WTC11 (cell line): ENCODE results near the gene OSBPL7. TPM values are rescaled to one million over a fixed set of nuclear protein-coding genes. Genes with fewer than 3 reads are reported as not detected.

Experiments
- ATAC-seq: fragments of 200-7000 bp; cut with Tn5 transposase; 2 replicates; pipeline ENCODE4 v1.10.0; 2021; ENCODE audit warnings: mild to moderate bottlenecking, moderate library complexity
- CTCF ChIA-PET: fragments of 300-600 bp; sonication (Branson Sonifier 250); formaldehyde crosslinking; loops from one replicate; lab custom pipeline; 2021; ENCODE audit warnings: antibody characterized with exemption; lab: Charles Lee
- POLR2A ChIA-PET: fragments of 350-600 bp; sonication (Branson Sonifier 250); formaldehyde crosslinking; loops from one replicate; lab custom pipeline; 2021; ENCODE audit warnings: antibody characterized with exemption; lab: Charles Lee
- DNase-seq: peaks from one replicate; pipeline ENCODE4 v3.0.0; 2021; ENCODE audit warnings: low spot score
- H3K27ac Mint-ChIP-seq: 2 replicates; pipeline ENCODE4 v1.8.0; 2021; ENCODE audit warnings: mixed read lengths
- H3K27me3 Mint-ChIP-seq: 2 replicates; pipeline ENCODE4 v1.8.0; 2021; ENCODE audit warnings: low read depth, mild to moderate bottlenecking, moderate library complexity, mixed read lengths
- H3K36me3 Mint-ChIP-seq: 2 replicates; pipeline ENCODE4 v1.8.0; 2021; ENCODE audit warnings: mixed read lengths
- H3K4me1 Mint-ChIP-seq: 2 replicates; pipeline ENCODE4 v1.8.0; 2022; ENCODE audit warnings: mixed read lengths
- H3K4me3 Mint-ChIP-seq: 2 replicates; pipeline ENCODE4 v1.8.0; 2021; ENCODE audit warnings: mild to moderate bottlenecking, moderate library complexity, mixed read lengths
- H3K9me3 Mint-ChIP-seq: 2 replicates; pipeline ENCODE4 v1.8.0; 2021; ENCODE audit warnings: mixed read lengths
- CREM ChIP-seq: sonication (generic); formaldehyde crosslinking; IDR thresholded peaks from 2 replicates; pipeline ENCODE4 v1.8.1; 2022; ENCODE audit warnings: mild to moderate bottlenecking, missing genetic modification reagents, moderate library complexity
- CTCF ChIP-seq: fragments of 200-600 bp; IDR thresholded peaks from 2 replicates; pipeline ENCODE4 v1.8.0; 2022; ENCODE audit warnings: antibody characterized with exemption
- ESRRA ChIP-seq: sonication (generic); formaldehyde crosslinking; IDR thresholded peaks from 2 replicates; pipeline ENCODE4 v1.8.1; 2022; ENCODE audit warnings: mild to moderate bottlenecking, missing genetic modification reagents, borderline replicate concordance
- FOXJ3 ChIP-seq: sonication (generic); formaldehyde crosslinking; IDR thresholded peaks from 2 replicates; pipeline ENCODE4 v1.9.0; 2021; ENCODE audit warnings: missing genetic modification reagents, mild to moderate bottlenecking, borderline replicate concordance
- FOXK1 ChIP-seq: sonication (generic); formaldehyde crosslinking; IDR thresholded peaks from 2 replicates; pipeline ENCODE4 v1.8.0; 2022; ENCODE audit warnings: mild to moderate bottlenecking, moderate library complexity, missing genetic modification reagents
- MAX ChIP-seq: sonication (generic); formaldehyde crosslinking; IDR thresholded peaks from 2 replicates; pipeline ENCODE4 v1.8.0; 2022; ENCODE audit warnings: mild to moderate bottlenecking, missing genetic modification reagents
- MXD4 ChIP-seq: fragments of 250-450 bp; sonication (Bioruptor Pico); IDR thresholded peaks from 2 replicates; pipeline ENCODE4 v1.8.0; 2021; ENCODE audit warnings: mild to moderate bottlenecking, moderate library complexity, borderline replicate concordance
- MYBL2 ChIP-seq: sonication (generic); formaldehyde crosslinking; IDR thresholded peaks from 2 replicates; pipeline ENCODE4 v1.8.1; 2023; ENCODE audit warnings: mild to moderate bottlenecking, moderate library complexity, missing genetic modification reagents
- NR1H2 ChIP-seq: sonication (generic); formaldehyde crosslinking; IDR thresholded peaks from 2 replicates; pipeline ENCODE4 v1.9.0; 2021; ENCODE audit warnings: mild to moderate bottlenecking, moderate library complexity, missing genetic modification reagents
- SMAD3 ChIP-seq: sonication (generic); formaldehyde crosslinking; IDR thresholded peaks from 2 replicates; pipeline ENCODE4 v1.8.0; 2022; ENCODE audit warnings: missing genetic modification reagents, mild to moderate bottlenecking, borderline replicate concordance
- TP53 ChIP-seq: sonication (generic); formaldehyde crosslinking; IDR thresholded peaks from 2 replicates; pipeline ENCODE4 v1.8.1; 2023; ENCODE audit warnings: mild to moderate bottlenecking, missing genetic modification reagents
- ZNF232 ChIP-seq: sonication (generic); formaldehyde crosslinking; IDR thresholded peaks from 2 replicates; pipeline ENCODE4 v1.8.0; 2022; ENCODE audit warnings: mild to moderate bottlenecking, missing genetic modification reagents
- ZNF263 ChIP-seq: sonication (generic); formaldehyde crosslinking; IDR thresholded peaks from 2 replicates; pipeline ENCODE4 v1.8.1; 2022; ENCODE audit warnings: low read depth, mild to moderate bottlenecking, moderate library complexity, missing genetic modification reagents
- ZNF281 ChIP-seq: sonication (generic); formaldehyde crosslinking; IDR thresholded peaks from 2 replicates; pipeline ENCODE4 v1.8.0; 2023; ENCODE audit warnings: mild to moderate bottlenecking, missing genetic modification reagents
- ZNF317 ChIP-seq: sonication (generic); formaldehyde crosslinking; IDR thresholded peaks from 2 replicates; pipeline ENCODE4 v1.8.1; 2023; ENCODE audit warnings: low read depth, mild to moderate bottlenecking, moderate library complexity, missing genetic modification reagents, borderline replicate concordance
- ZNF416 ChIP-seq: fragments of 250-450 bp; sonication (Bioruptor Pico); IDR thresholded peaks from 2 replicates; pipeline ENCODE4 v1.9.0; 2021; ENCODE audit warnings: mild to moderate bottlenecking, inconsistent platforms
- ZNF423 ChIP-seq: fragments of 250-450 bp; sonication (Bioruptor Pico); IDR thresholded peaks from 2 replicates; pipeline ENCODE4 v2.1.2; 2022; ENCODE audit warnings: mild to moderate bottlenecking, moderate library complexity
- ZNF532 ChIP-seq: fragments of 250-450 bp; sonication (Bioruptor Pico); IDR thresholded peaks from 2 replicates; pipeline ENCODE4 v1.9.0; 2021; ENCODE audit warnings: mild to moderate bottlenecking, borderline replicate concordance
- ZNF671 ChIP-seq: fragments of 250-450 bp; sonication (Bioruptor Pico); IDR thresholded peaks from 2 replicates; pipeline ENCODE4 v1.8.0; 2021; ENCODE audit warnings: mild to moderate bottlenecking
- total RNA-seq: library from RNA; stranded (reverse); gene quantifications from 3 replicates; pipeline ENCODE4 v1.2.3, GENCODE V29; 2021
- TF ChIP-seq, protein P1 (sequence below): fragments of 250-450 bp; sonication (Bioruptor Pico); IDR thresholded peaks from 2 replicates; pipeline ENCODE4 v1.9.0; 2021; ENCODE audit warnings: mild to moderate bottlenecking
- TF ChIP-seq, protein P2 (sequence below): sonication (generic); formaldehyde crosslinking; IDR thresholded peaks from 2 replicates; pipeline ENCODE4 v1.8.1; 2022; ENCODE audit warnings: low read depth, missing genetic modification reagents, borderline replicate concordance

Gene OSBPL7
- total RNA-seq, 1 experiment from 2014 or later: 13.5 TPM

DNA sequence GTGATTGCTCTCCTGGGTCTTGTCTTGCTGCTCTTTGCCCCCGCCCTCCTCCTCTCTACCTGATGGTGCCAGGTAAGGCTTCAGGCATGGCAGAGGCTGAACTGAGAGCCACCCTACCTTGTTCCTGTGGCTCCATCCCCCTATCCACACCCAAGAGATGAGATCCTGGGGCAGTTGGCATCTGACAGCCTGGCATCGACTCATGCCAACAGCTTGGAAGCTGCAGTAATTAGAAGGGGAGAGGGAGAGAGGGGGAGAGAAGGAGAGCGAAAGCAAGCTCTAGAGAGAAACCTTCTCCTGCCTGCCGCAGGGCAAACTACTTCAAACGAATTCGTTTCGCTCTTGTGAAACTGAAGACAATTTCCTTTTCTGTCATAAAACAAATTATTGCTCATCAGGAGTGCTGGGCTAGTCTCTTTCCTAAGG lies 43.2 kb upstream of the OSBPL7 start (continued):
- TF ChIP-seq, protein P1, sequence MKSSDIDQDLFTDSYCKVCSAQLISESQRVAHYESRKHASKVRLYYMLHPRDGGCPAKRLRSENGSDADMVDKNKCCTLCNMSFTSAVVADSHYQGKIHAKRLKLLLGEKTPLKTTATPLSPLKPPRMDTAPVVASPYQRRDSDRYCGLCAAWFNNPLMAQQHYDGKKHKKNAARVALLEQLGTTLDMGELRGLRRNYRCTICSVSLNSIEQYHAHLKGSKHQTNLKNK: no peak
- no peak for TF ChIP-seq MAX (CRISPR knock-in tag)

DNA sequence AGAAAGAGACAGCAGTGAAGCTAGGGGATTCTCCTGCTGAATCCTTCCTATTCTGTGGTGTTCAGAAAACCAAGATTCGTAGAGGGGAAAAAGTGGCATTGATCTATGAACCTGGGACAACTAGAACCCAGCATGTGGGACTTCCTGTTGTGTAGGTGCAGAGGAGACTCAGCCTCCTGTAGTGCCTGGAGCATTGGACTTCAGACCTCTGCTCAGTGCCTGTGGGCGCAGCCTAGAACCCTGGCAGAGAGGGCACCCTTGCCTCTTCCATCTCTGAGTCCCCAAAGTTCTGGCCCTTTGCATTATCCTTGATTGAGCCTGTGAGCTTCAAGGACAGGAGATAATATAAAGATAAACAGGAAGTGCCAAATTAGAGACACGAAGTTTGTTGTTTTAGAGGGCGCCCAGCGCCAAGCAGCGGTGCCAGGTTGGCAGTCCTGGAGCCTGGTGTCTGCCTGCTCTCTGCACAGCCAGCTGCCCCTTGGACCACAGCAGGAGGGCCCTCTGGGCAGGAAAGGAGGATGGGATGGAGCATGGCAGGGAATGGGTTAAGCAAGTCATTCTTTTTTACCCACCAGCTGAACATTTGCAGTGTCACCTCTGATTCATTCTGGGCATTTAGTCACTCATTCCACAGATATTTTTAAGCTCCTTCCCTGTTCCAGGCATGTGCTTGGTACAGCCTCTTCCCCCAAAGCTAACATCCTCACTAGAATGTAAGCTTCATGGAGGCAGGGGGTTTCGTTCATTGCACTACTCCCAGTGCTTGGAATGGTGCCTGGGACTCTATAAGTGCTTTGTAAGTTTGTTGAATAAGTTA lies 41.2 kb upstream of the OSBPL7 start:
- no peak for DNase-seq
- CTCF ChIA-PET: interaction anchor here (0.8 to 2.5 kb wide), 5 partner anchors 9 to 27 kb away, joined by 3 to 15 read pairs (median 9); partner anchors contain the start of gene SCRN2
- Mint-ChIP-seq H3K36me3 (no peaks in the 10 kb centered on the region), H3K9me3 (no peaks in the 10 kb centered on the region), H3K4me3 (no peak overlapping the region), H3K27ac (no peak overlapping the region), H3K27me3 (peaks cover 53% of the 10 kb centered on the region), H3K4me1 (peaks cover 12% of the 10 kb centered on the region)
- POLR2A ChIA-PET: interaction anchor here (0.6 kb wide), 1 partner anchor 10 kb away, joined by 4 read pairs; no protein-coding TSS in a partner anchor
- no peak for ATAC-seq
- TF ChIP-seq FOXJ3 (CRISPR knock-in tag): no peak
- no peak for TF ChIP-seq ZNF263 (CRISPR knock-in tag)
- TF ChIP-seq ZNF232 (CRISPR knock-in tag): no peak
- TF ChIP-seq MYBL2 (CRISPR knock-in tag): no peak
- TF ChIP-seq ZNF532 (CRISPR knock-in tag): no peak
- TF ChIP-seq ZNF671 (CRISPR knock-in tag): no peak
- TF ChIP-seq CREM (CRISPR knock-in tag): no peak
- TF ChIP-seq SMAD3 (CRISPR knock-in tag): no peak
- no peak for TF ChIP-seq NR1H2 (CRISPR knock-in tag)
- no peak for TF ChIP-seq TP53 (CRISPR knock-in tag)

DNA sequence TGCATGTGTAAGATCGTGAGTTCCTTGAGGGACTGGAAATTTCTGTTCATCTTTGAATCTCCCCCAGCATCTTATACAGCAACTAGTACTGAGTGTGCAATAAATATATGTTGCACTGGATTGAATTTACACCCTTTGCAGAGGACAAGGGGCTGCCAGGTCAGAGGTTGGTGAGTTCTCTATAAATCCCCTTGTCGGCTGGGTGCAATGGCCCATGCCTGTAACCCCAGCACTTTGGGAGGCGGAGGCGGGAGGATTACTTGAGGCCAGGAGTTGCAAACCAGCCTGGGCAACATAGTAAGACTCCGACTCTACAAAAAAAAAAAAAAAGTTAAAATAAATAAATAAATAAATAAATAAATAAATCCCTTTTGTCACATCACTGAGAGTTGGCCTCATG lies 38.8 kb upstream of the OSBPL7 start:
- Mint-ChIP-seq H3K36me3 (no peaks in the 10 kb centered on the region), H3K27ac (no peak overlapping the region), H3K4me1 (peaks cover 32% of the 10 kb centered on the region), H3K9me3 (no peaks in the 10 kb centered on the region), H3K27me3 (peaks cover 55% of the 10 kb centered on the region), H3K4me3 (no peak overlapping the region)
- DNase-seq (no peak), ATAC-seq (no peak)
- CTCF ChIA-PET: interaction anchor here (1.2 to 3.2 kb wide), 4 partner anchors 13 to 30 kb away, joined by 4 to 28 read pairs (median 8); partner anchors contain the start of gene SCRN2
- POLR2A ChIA-PET: no interaction called here
- TF ChIP-seq MXD4 (CRISPR knock-in tag) (no peak), FOXK1 (no peak), ZNF416 (CRISPR knock-in tag) (no peak), ZNF281 (CRISPR knock-in tag) (no peak), ESRRA (no peak), ZNF317 (no peak), ZNF423 (no peak), MYBL2 (CRISPR knock-in tag) (no peak), CTCF (no peak)
- TF ChIP-seq, protein P2, sequence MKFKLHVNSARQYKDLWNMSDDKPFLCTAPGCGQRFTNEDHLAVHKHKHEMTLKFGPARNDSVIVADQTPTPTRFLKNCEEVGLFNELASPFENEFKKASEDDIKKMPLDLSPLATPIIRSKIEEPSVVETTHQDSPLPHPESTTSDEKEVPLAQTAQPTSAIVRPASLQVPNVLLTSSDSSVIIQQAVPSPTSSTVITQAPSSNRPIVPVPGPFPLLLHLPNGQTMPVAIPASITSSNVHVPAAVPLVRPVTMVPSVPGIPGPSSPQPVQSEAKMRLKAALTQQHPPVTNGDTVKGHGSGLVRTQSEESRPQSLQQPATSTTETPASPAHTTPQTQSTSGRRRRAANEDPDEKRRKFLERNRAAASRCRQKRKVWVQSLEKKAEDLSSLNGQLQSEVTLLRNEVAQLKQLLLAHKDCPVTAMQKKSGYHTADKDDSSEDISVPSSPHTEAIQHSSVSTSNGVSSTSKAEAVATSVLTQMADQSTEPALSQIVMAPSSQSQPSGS (CRISPR knock-in tag): no peak
